ENCODE measurements around the gene NR5A1. TPM values are rescaled to one million over a fixed set of nuclear protein-coding genes. Genes with fewer than 3 reads are reported as not detected.

NR5A1 gene
- total RNA-seq (2014; rRNA removed; shearing (Covaris generic)) = 0.16 and 0.28 TPM in 2 replicates

GRCh38 chr9:124506931-124507879 lies at the start of gene NR5A1:
Gene NR5A1 (minus strand): TSS chr9:124507399. CDS start chr9:124503395, 4,004 bp downstream.
- no peak for DNase-seq (ENCODE audit: low spot score)

GRCh38 chr9:124555043-124555442 lies 47.8 kb upstream of the NR5A1 start:
- no peak for DNase-seq (ENCODE audit: low spot score)

- no peak for DNase-seq (ENCODE audit: low spot score)
Measured at GRCh38 chr9:124553738-124554137, 46.5 kb upstream of the NR5A1 start.

- no peak for DNase-seq (ENCODE audit: low spot score)
Measured at GRCh38 chr9:124552273-124552605, 45.0 kb upstream of the NR5A1 start.

- DNase-seq (ENCODE audit: low spot score) = peak; percentile 63
Measured at GRCh38 chr9:124551472-124552272, 44.5 kb upstream of the NR5A1 start.

GRCh38 chr9:124550072-124550471 lies 42.9 kb upstream of the NR5A1 start:
- no peak for DNase-seq (ENCODE audit: low spot score)

GRCh38 chr9:124549016-124549415 lies 41.8 kb upstream of the NR5A1 start:
- DNase-seq (ENCODE audit: low spot score) = no peak

GRCh38 chr9:124544535-124544934 lies 37.3 kb upstream of the NR5A1 start:
- DNase-seq (ENCODE audit: low spot score) = no peak

GRCh38 chr9:124541824-124542223 lies 34.6 kb upstream of the NR5A1 start:
- no peak for DNase-seq (ENCODE audit: low spot score)

GRCh38 chr9:124537926-124538325 lies 30.7 kb upstream of the NR5A1 start:
- no peak for DNase-seq (ENCODE audit: low spot score)

- no peak for DNase-seq (ENCODE audit: low spot score)
Measured at GRCh38 chr9:124535846-124536245, 28.6 kb upstream of the NR5A1 start.

GRCh38 chr9:124532897-124533296 lies 25.7 kb upstream of the NR5A1 start:
- no peak for DNase-seq (ENCODE audit: low spot score)

GRCh38 chr9:124531115-124531514 lies 23.9 kb upstream of the NR5A1 start:
- DNase-seq (ENCODE audit: low spot score) = no peak

GRCh38 chr9:124530246-124530645 lies 23.0 kb upstream of the NR5A1 start:
- no peak for DNase-seq (ENCODE audit: low spot score)

- DNase-seq (ENCODE audit: low spot score) = no peak
Measured at GRCh38 chr9:124527781-124528180, 20.6 kb upstream of the NR5A1 start.

- DNase-seq (ENCODE audit: low spot score) = no peak
Measured at GRCh38 chr9:124526174-124526573, 19.0 kb upstream of the NR5A1 start.

GRCh38 chr9:124522121-124523098 lies 15.2 kb upstream of the NR5A1 start:
- DNase-seq (ENCODE audit: low spot score) = peak; percentile 39

- no peak for DNase-seq (ENCODE audit: low spot score)
Measured at GRCh38 chr9:124521142-124521541, 13.9 kb upstream of the NR5A1 start.

- DNase-seq (ENCODE audit: low spot score) = peak; percentile 76
Measured at GRCh38 chr9:124520206-124520596, 13.0 kb upstream of the NR5A1 start.

- DNase-seq (ENCODE audit: low spot score) = no peak
Measured at GRCh38 chr9:124518116-124518515, 10.9 kb upstream of the NR5A1 start.

- DNase-seq (ENCODE audit: low spot score) = no peak
Measured at GRCh38 chr9:124517600-124517999, 10.4 kb upstream of the NR5A1 start.

Measured in HT-29 (cell line).